Neural cell (in vitro differentiated cells): ENCODE data around the gene DMRT1.

Experiments
- CTCF ChIP-seq: fragments of 450-650 bp; IDR thresholded peaks from 2 replicates; pipeline ENCODE4 v1.5.1; 2014; ENCODE audit warnings: antibody characterized with exemption, mild to moderate bottlenecking, moderate library complexity; ENCODE audit not compliant: poor library complexity, severe bottlenecking
- EZH2 ChIP-seq: fragments of 200-600, 300-800 bp; shearing (Covaris generic), sonication (generic); IDR thresholded peaks from 2 replicates; pipeline ENCODE4 v1.6.1; 2014; ENCODE audit warnings: antibody characterized with exemption, low read length, borderline replicate concordance, mild to moderate bottlenecking; ENCODE audit not compliant: insufficient read depth, poor library complexity, severe bottlenecking
- RAD21 ChIP-seq: fragments of 450-650 bp; conservative IDR thresholded peaks from 2 replicates; pipeline ENCODE4 v1.6.1; 2014; ENCODE audit warnings: antibody characterized with exemption, mild to moderate bottlenecking, moderate library complexity
- SMC3 ChIP-seq: fragments of 450-650 bp; conservative IDR thresholded peaks from 2 replicates; pipeline ENCODE4 v1.6.1; 2014; ENCODE audit warnings: antibody characterized with exemption, mild to moderate bottlenecking, moderate library complexity; ENCODE audit not compliant: poor library complexity

DNA sequence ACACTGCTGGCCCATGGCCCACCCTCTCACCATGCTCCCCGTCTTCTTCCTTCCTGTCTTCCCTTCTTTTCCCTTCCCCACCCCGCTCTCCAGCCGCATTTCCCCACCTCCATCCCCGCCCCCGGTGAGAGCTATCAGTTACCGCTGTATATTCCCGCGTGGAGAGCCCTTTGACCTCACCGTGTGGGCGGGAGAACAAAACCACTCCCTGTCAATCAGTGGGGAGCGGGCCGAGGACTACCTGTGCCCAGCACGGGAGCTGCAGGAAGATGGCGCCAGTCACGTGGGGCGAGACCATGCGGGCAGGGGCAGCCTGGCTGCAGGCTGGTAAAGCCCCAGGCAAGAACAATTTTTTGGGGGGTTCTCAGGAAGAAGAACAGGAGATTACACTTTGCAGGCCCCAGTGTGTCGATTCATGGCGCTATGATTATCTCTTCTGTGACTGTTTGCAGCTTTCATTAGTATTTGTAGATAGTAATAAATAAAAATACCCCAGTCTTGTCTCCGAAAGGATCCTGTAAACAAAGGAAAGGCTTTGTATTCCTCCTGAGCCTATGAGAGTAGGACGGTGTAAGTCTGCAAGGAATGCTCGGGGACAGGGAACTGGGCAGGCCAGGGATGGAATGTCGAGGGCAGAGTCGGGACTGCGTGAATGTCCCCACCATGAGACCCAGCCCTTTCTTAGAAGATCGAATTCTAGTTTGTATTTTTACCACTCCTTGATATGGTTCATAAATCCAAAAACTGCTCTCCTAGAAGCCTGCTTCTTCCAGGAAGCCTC, 14.8 kb upstream of the DMRT1 start:
- no peak for TF ChIP-seq CTCF
- no peak for TF ChIP-seq EZH2
- no peak for TF ChIP-seq RAD21
- no peak for TF ChIP-seq SMC3
